Motor neuron (in vitro differentiated cells): ENCODE results near the gene PUS1. TPM values are rescaled to one million over a fixed set of nuclear protein-coding genes. Genes with fewer than 3 reads are reported as not detected.
"Not testable (repeated sequence)": the region's sequence is repeated elsewhere in the genome, so short reads cannot be mapped to it uniquely, and the experiment has no call there.

ENCODE experiments used
- ATAC-seq, 8 experiments: fragments of 200-7000 bp; cut with Tn5 transposase; replicated peaks in 6 of 8; 2 replicates each; pipeline ENCODE4 v1.8.0; 2021; ENCODE audit warnings: mild to moderate bottlenecking in 8 of 8, moderate library complexity in 8 of 8
- H3K27ac ChIP-seq, 2 donors: fragments of 250-450 bp; sonication (Bioruptor Pico); 2 replicates each; pipeline ENCODE4 v1.9.0; 2021; ENCODE audit warnings: antibody characterized with exemption in 2 of 2, mild to moderate bottlenecking in 2 of 2, moderate library complexity in 1 of 2
- H3K4me1 ChIP-seq, 2 donors: fragments of 250-450 bp; sonication (Bioruptor Pico); replicated peaks in 1 of 2; 2 replicates each; pipeline ENCODE4 v1.6.1; 2021; ENCODE audit warnings: antibody characterized with exemption in 2 of 2, mild to moderate bottlenecking in 2 of 2, moderate library complexity in 1 of 2
- H3K4me3 ChIP-seq, 5 donors: fragments of 250-450 bp; sonication (Bioruptor Pico); 2 replicates each; pipeline ENCODE4 v1.9.0; 2021; ENCODE audit warnings: antibody characterized with exemption in 5 of 5, mild to moderate bottlenecking in 5 of 5, moderate library complexity in 4 of 5
- WGBS, 10 experiments: fragments of 450-650 bp; shearing (Covaris generic); methylation state at CpG; one replicate each; pipeline ENCODE4 v1.0.0; 2022; 5-methylcytosine and 5-hydroxymethylcytosine counted together
- in situ Hi-C, 9 experiments: fragments of 400-800 bp; cut with MboI; loops; one replicate each; pipeline ENCODE4 v1.15.0; 2021; ENCODE audit warnings: low sequenced_read_pairs in 9 of 9, low pct_unique_long_range_greater_than_20kb in 2 of 9; ENCODE audit not compliant: unreplicated experiment in 9 of 9
- total RNA-seq, 8 experiments: library from RNA; unstranded; fragments of 300-600 nt; gene quantifications; 2 replicates each; pipeline versions ENCODE4 v1.2.3 to v1.2.4, GENCODE V29; 2022

Gene PUS1
- total RNA-seq, 8 experiments from 2014 or later = 3.1 to 51.2 (median 10.5) TPM

GRCh38 chr12:131940141-131940547 is 11.1 kb downstream of the PUS1 start:
- no peak overlapping the region for H3K27ac ChIP-seq
- ATAC-seq = peak in 3 of 8 experiments; percentile 43 to 55 (median 44)
- H3K4me1 ChIP-seq = no peaks in the 10 kb centered on the region
- H3K4me3 ChIP-seq = no peak overlapping the region
- WGBS, 10 experiments = 77 to 100% (median 92%) methylated on average over 1 to 8 of the region's 8 CpGs; no CpG with 5 or more reads in 3 of the 10 experiments
- in situ Hi-C loops = no loop called here

GRCh38 chr12:131941116-131941986 is 12.3 kb downstream of the PUS1 start:
- Histone ChIP-seq H3K4me1 (no peaks in the 10 kb centered on the region), H3K4me3 (no peak overlapping the region), H3K27ac (no peak overlapping the region)
- WGBS, 10 experiments = 77 to 100% (median 97%) methylated on average over 3 to 17 of the region's 46 CpGs; no CpG with 5 or more reads in 1 of the 10 experiments
- in situ Hi-C loops = no loop called here
- peak in 1 of 8 experiments; percentile 15 for ATAC-seq

GRCh38 chr12:131941987-131942341 is 12.9 kb downstream of the PUS1 start:
- H3K27ac ChIP-seq = no peak overlapping the region
- in situ Hi-C loops = no loop called here
- ATAC-seq = no peak
- no peak overlapping the region for H3K4me3 ChIP-seq
- H3K4me1 ChIP-seq = no peaks in the 10 kb centered on the region
- WGBS, 10 experiments = 60% methylated on average over 1 of the region's 7 CpGs; no CpG with 5 or more reads in 9 of the 10 experiments

GRCh38 chr12:131942671-131943070 is 13.6 kb downstream of the PUS1 start:
- WGBS, 10 experiments = 80 to 100% (median 100%) methylated on average over 1 to 4 of the region's 12 CpGs; no CpG with 5 or more reads in 5 of the 10 experiments
- no peak overlapping the region for H3K4me3 ChIP-seq
- no peak overlapping the region for H3K27ac ChIP-seq
- in situ Hi-C loops = no loop called here
- no peak for ATAC-seq
- H3K4me1 ChIP-seq = no peaks in the 10 kb centered on the region

- ATAC-seq = no peak
- WGBS, 10 experiments = 93 to 100% (median 97%) methylated on average over 1 to 7 of the region's 8 CpGs; no CpG with 5 or more reads in 3 of the 10 experiments
- in situ Hi-C loops = no loop called here
- Histone ChIP-seq H3K27ac (no peak overlapping the region), H3K4me1 (no peaks in the 10 kb centered on the region), H3K4me3 (no peak overlapping the region)
These were observed 14.3 kb downstream of the PUS1 start for GRCh38 chr12:131943389-131943788.

GRCh38 chr12:131943876-131944275 is 14.8 kb downstream of the PUS1 start:
- 76 to 100% (median 94%) methylated on average over 3 to 10 of the region's 10 CpGs; no CpG with 5 or more reads in 1 of the 10 experiments for WGBS, 10 experiments

GRCh38 chr12:131944601-131945251 is 15.7 kb downstream of the PUS1 start:
- in situ Hi-C loops = no loop called here
- ATAC-seq = no peak
- WGBS, 10 experiments = 0 to 97% (median 88%) methylated on average over 1 to 17 of the region's 35 CpGs; no CpG with 5 or more reads in 6 of the 10 experiments
- H3K4me1 ChIP-seq = no peaks in the 10 kb centered on the region
- no peak overlapping the region for H3K4me3 ChIP-seq
- H3K27ac ChIP-seq = no peak overlapping the region

More at GRCh38 chr12:131943876-131944275, 14.8 kb downstream of the PUS1 start:
- no peaks in the 10 kb centered on the region for H3K4me1 ChIP-seq
- H3K4me3 ChIP-seq = no peak overlapping the region
- ATAC-seq = no peak
- no peak overlapping the region for H3K27ac ChIP-seq
- in situ Hi-C loops = no loop called here

- no peak for ATAC-seq
- no peak overlapping the region for H3K27ac ChIP-seq
- peaks cover 0 to 6% of the 10 kb centered on the region in 2 donors for H3K4me1 ChIP-seq
- 35 to 94% (median 65%) methylated on average over 1 to 5 of the region's 6 CpGs; no CpG with 5 or more reads in 2 of the 10 experiments for WGBS, 10 experiments
- no peak overlapping the region for H3K4me3 ChIP-seq
- in situ Hi-C loops = no loop called here
These were observed 17.7 kb downstream of the PUS1 start for GRCh38 chr12:131946757-131947156.

- in situ Hi-C loops = no loop called here
- Histone ChIP-seq H3K4me3 (no peak overlapping the region), H3K27ac (no peak overlapping the region), H3K4me1 (peaks cover 0 to 6% of the 10 kb centered on the region in 2 donors)
- no peak for ATAC-seq
- 10 to 100% (median 56%) methylated on average over 2 to 6 of the region's 8 CpGs; no CpG with 5 or more reads in 1 of the 10 experiments for WGBS, 10 experiments
These were observed 18.5 kb downstream of the PUS1 start for GRCh38 chr12:131947482-131948027.

- peaks cover 0 to 6% of the 10 kb centered on the region in 2 donors for H3K4me1 ChIP-seq
- WGBS, 10 experiments = 40 to 100% (median 78%) methylated on average over 1 of the region's 1 CpG; no CpG with 5 or more reads in 6 of the 10 experiments
- in situ Hi-C loops = no loop called here
- H3K27ac ChIP-seq = no peak overlapping the region
- H3K4me3 ChIP-seq = no peak overlapping the region
- no peak for ATAC-seq
These were observed 19.2 kb downstream of the PUS1 start for GRCh38 chr12:131948166-131948712.

- H3K4me3 ChIP-seq = peak overlapping the region; percentile 68 to 91 (median 78)
- H3K4me1 ChIP-seq, in situ Hi-C loops, H3K27ac ChIP-seq, ATAC-seq: not testable (repeated sequence)
- 15 to 97% (median 52%) methylated on average over 4 to 20 of the region's 23 CpGs; no CpG with 5 or more reads in 2 of the 10 experiments for WGBS, 10 experiments
These were observed 19.8 kb downstream of the PUS1 start for GRCh38 chr12:131948713-131949430.

- in situ Hi-C loops = no loop called here
- ATAC-seq = peak; percentile 92 to 96 (median 95)
- 0% methylated on average over 1 of the region's 97 CpGs; no CpG with 5 or more reads in 9 of the 10 experiments for WGBS, 10 experiments
- Histone ChIP-seq H3K4me1 (peaks cover 0 to 6% of the 10 kb centered on the region in 2 donors), H3K27ac (peak within 1 kb of the TSS; percentile 70 to 85), H3K4me3 (peak within 1 kb of the TSS; percentile 68 to 91 (median 78))
These were observed 20.5 kb downstream of the PUS1 start, which contains the start of gene EP400 for GRCh38 chr12:131949431-131950181. Gene EP400 (plus strand): TSS chr12:131949942. CDS start chr12:131960620, 10,678 bp downstream.
